GM21737 (cell line): ENCODE results near the gene CHRNG.

Source experiments
- ATAC-seq: cut with Tn5 transposase; IDR thresholded peaks from one replicate; pipeline ENCODE4 v1.9.1; 2021; ENCODE audit warnings: mild to moderate bottlenecking, moderate library complexity; ENCODE audit not compliant: unreplicated experiment

CHRNG gene

DNA sequence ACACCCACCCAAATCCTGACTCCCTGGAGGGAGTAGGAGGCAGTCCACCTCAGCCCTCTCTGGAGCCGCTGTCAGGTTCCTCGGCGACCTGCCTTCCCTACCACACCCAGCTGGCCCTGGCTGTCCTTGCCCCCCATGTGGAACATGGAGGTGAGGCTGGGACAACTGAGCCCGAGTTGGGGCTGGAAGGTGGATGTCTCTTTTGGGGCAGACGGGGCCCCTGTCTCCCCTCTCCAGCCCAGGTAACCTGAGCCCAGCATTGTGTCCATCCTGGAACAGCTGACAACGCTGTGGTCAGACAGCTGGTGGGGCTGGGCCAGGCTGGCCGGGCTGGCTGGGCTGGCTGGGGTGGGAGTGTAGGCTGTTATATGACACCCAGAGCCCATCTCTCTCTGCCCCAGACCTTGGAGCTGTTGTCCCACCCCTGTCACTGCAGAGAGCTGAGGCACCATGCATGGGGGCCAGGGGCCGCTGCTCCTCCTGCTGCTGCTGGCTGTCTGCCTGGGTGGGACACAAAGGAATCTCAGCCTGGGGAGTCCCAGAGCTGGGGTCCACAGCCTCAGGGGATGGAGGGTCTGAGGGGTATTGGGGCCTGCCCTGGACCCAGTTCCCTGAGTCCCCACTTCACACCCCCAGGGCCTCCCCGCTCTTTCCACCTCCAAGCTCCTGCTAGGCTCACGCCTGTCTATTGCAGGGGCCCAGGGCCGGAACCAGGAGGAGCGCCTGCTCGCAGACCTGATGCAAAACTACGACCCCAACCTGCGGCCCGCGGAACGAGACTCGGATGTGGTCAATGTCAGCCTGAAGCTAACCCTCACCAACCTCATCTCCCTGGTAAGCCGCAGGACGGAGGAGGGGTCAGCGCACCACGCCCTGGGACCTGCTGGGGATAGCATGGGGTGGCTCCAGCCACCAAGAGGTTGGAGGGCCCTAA lies at the start of gene CHRNG:
TSS of gene CHRNG (plus strand) at position 395 of the 934 bp plus-strand sequence. CDS start at position 451, 56 bp downstream.
- ATAC-seq, result no peak

DNA sequence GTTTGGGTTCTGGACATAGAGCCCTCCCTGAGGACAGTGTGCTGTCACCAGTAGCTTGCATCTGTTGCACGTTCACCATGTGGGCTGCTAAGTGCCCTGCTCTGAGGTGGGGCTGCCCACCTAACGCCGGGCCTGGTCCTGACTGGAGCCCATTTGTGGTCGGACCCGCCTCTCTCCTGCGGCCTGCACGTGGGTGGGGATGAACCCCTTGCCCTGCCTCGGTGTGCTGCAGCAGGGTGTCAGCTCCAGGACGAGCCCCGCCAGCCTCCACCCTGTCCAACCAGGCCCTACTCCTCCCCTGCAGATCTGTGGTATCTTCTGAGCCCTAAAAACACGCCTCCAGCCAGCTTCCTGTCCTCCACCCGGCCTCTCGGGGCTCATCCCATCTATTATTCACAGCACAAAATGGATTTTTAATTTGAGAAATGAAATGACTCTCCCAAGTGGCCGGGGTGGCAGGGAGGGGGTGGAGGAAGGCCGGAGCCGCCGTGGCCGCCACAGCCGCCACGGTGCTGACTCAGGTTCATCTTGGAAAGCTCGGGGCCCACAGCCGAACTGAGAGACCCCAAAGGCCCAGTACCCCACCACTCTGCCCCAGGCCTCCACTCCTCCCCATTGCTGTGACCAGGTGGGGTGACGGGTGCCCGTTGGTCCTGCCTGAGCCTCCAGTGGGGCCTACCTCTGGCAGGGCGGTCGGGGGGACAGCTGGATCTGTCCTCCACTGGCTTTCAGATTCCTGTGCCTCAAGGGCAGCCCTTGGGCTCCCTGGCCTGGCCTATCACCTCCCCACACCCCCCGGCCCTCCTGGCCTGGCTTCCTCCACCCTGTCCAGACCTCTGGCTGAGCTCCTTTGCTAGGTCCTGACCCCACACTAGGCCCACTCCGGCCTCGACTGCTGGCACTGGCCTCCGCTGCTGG lies 49.0 kb upstream of the CHRNG start:
- ATAC-seq, result no peak

DNA sequence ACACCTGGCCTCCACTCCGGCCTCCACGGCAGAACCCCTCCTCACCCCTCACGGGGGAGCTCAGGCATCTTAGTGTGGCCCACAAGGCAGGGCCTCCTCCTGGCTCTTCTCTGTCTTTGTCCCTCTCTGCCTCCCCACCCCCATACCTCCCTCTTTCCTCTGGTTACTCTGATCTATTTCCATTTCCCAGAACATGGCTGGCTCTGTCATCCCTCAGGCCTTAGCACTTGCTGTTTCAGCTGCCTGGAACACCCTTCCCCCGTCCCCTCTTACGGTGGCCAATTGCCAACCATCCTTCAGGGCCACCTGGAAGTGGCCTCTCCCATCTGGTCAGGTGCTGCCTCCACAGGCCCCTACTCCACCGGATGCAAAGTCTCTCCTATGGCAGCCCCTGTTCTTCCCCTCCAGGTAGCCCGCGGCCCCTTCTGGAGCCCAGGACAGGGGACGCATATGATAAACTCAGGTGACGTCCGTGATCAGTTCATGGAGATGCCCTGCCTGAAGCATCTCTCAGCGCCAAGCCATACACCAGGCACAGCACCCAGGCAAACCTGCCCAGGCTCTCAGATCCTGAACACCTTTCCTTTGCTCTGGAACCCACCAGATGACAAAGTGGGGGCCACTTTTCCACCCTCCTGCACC lies 48.2 kb upstream of the CHRNG start:
- ATAC-seq, result no peak

DNA sequence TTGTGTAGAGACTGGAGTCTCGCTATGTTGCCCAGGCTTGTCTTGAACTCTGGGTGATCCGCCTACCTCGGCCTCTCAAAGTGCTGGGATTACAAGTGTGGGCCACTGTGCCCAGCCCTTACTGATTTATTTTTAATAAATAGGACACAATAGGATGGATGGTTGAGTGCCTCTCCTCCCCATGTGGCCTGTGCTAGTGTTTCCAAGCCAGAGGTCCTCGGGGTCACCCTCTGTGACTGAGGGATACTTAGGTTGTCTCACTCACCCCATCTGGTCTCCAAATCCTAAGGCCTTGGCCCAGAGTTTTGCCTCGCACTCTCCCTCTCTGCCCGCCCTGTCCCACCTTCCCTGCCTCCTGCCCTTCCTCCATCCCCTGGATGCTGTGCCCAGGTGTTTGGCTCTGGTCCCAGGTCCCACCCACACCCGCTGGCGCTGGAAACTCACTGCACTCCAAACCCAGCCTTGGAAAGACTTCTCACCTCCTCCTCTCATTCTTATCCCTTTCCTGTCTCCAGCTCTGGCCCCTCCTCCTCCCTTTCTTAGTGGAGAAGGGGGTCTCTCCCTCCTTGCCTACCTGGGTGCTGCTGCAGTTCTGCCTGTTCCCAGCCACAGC lies 47.1 kb upstream of the CHRNG start:
- ATAC-seq, result no peak

DNA sequence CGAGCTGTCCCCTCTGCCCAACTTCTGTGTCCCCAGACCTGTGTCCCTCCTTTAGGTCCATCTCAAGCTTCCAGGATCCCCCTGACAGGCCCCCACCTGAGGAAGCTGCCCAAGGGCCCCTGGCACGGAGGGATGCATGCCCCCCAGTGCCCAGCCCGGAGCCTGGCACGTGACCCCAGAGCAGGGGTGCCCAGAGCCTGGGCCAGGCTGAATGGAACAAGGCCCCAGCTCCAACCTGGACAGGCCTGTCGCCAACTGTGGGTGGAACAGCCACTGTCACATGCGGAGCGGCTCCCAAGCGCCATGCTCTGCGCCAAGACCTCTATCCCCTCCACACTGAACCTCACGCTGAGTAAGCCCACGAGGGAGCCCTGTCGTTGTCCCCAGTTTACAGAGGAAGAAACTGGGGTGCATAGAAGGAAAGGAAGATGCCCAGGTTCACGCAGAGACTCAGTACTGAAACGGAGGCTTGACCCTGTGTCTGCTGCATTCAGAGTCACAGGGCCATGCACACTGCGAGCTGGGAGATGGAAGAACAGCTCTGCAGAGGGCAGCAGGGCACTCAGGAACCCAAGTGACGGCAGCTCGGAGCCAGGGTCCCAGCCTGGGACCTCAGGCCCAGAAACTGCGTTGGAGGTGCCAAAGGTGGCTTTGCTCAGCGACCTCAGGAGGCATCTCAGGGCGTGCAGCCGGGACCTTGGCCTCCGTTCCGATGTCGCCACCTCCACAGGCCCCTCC lies 46.4 kb upstream of the CHRNG start:
- ATAC-seq, result no peak

DNA sequence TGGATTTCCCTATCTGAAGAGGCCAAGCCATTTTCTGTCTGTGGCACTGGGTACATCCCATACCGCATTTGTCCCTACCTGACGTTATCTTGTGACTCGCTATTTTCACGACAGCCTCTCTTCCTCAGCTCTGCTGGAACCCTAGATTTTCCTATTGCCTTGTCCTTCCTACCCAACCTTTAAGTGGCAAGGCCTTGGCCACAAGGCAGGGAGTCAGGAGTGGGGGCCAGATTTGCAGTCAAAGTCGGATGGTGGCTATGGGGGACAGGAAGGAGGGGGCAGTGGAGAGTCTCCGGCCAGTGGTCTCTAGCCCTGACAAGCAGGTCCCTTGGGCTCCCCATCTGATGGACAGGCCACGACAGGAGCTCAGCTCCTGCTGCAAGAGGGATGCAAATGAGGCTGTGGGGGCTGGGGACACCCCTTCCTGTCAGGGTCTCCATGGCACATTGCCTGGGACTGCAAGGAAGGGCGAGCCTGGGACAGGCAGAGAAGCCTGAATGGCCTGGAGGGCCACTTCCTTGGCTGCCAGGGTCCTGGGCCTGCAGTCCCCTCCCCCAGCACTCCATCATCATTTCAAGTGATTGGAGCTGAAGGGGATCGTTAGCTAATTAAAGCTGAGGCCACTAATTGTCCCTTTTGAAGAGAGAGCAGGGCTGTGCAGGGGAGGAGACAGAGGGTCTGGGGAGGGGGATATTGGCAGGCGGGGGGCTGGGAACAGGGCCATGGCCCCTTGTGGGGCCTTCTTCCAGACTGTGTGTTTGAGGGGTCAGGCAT lies 45.6 kb upstream of the CHRNG start:
- no peak for ATAC-seq

DNA sequence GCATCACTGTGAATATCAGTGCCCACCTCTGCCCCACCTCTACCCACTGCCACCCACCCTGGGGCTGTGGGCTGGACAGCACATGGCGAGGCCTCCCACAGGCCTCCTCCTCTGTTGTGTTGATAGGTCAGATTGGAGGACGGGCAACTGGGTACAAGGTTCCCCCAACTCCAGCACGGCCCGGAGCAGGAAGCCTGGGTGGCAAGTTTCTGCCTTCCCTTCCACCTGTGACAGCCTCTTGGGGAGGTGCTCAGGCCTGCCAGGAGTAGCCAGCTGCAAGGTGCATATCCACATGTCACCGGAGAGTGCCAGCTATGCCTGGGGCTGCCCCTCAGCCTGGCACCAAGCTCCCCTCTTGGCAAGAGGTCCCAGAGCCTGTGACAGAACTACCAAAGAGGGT lies 45.0 kb upstream of the CHRNG start:
- no peak for ATAC-seq

DNA sequence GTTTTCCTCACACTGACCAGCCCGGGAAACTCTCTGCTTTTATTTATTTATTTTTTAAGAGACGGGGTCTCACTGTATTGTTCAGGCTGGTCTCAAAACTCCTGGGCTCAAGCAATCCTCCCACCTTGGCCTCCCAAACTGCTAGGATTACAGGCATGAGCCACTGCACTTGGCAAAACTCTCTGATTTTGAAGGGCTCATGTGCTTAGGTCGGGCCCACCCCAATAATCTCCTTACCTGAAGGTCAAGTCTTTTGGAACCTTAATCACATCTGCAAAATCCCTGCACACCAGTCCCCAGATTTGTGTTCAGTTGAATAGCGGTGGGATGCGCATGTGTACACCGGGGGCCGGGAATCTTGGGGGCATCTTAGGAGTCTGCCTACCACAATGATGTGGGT lies 44.2 kb upstream of the CHRNG start:
- no peak for ATAC-seq

- ATAC-seq, result no peak
Measured at GRCh38 chr2:232496501-232497270, 42.8 kb upstream of the CHRNG start.

- ATAC-seq, result no peak
Measured at GRCh38 chr2:232497348-232497747, 42.1 kb upstream of the CHRNG start.

- ATAC-seq, result no peak
Measured at GRCh38 chr2:232498452-232498851, 41.0 kb upstream of the CHRNG start.

GRCh38 chr2:232501331-232501771 lies 38.1 kb upstream of the CHRNG start:
- no peak for ATAC-seq

DNA sequence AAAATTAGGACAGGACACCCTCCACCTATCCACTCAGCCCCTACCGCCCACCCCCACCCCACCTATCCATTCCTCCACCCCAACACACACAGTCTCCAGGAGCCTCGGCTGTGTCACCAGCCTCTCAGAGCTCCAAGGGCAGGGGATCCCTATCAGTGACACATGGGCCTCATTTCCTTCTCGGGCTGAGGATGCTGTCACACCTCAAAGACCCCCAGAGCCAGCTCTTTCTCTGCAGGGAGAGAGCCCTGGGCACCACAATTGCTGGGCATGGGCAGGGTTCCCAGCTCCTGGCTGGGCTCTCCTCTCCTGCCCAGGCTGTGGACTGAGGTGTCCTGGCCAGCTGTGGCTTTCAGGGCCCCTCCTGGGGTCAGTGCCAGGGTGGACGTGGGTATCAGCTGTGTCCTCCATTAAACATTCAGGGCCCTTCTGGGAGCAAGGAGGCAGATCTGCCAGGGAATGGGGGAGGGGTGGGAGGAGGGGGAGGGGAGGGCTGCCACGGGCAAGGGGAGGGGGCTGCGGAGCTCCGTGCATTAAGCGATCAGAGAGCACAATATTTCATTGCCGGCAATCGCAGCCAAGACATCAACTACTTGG lies 37.6 kb upstream of the CHRNG start:
- ATAC-seq, result no peak

DNA sequence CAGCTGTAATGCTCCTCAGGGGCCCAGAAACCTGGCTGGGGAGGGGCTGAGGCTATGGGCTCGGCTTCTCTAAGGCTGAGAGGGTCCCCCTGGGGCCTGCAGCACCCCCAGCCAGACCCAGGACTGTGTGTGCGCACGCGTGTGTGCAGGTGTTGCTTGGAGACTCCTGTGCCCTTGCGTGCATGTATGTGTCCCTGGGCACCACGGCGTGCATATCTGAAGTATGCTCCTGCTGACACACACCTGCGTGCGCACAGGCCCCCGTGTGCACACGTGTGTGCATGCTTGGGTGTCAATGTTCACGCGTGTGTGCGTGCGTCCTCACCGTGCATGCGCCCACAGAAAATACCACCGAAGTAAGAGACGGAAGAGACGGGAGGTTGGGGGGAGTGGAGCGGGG lies 37.0 kb upstream of the CHRNG start:
- no peak for ATAC-seq

GRCh38 chr2:232502911-232503808 lies 36.3 kb upstream of the CHRNG start:
- ATAC-seq, result no peak

DNA sequence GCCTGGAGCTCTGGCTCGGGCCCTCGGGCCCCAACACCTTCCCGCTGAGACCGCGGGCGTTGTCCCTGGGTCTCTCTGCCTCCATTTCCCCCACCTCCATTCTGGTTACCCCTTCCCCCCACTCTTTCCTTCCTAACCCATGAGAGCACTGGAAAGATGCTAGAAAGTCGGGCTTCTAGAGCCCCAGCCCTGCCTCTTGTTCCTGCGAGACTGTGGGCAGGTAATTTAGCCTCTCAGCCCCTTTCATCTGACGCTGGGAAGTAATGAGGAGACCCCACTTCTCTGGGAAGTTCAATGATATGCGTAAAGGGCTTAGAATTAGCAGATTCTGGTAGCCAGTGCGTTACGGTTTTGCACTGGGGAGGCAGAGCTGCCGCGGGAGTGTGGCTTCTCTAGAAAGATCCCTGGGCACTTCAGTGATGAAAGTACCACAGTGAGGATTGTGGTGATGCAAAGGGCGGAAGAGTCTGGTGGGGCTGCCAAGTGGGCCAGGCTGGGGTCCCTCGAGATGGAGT lies 35.6 kb upstream of the CHRNG start:
- no peak for ATAC-seq

GRCh38 chr2:232504438-232504837 lies 35.1 kb upstream of the CHRNG start:
- ATAC-seq, result no peak
